HG03521 (cell line): Measurements from ENCODE around the gene SIL1.

Source experiments
- ATAC-seq: cut with Tn5 transposase; IDR thresholded peaks from one replicate; pipeline ENCODE4 v1.9.1; 2021; ENCODE audit warnings: mild to moderate bottlenecking, moderate library complexity; ENCODE audit not compliant: unreplicated experiment

The SIL1 gene

DNA sequence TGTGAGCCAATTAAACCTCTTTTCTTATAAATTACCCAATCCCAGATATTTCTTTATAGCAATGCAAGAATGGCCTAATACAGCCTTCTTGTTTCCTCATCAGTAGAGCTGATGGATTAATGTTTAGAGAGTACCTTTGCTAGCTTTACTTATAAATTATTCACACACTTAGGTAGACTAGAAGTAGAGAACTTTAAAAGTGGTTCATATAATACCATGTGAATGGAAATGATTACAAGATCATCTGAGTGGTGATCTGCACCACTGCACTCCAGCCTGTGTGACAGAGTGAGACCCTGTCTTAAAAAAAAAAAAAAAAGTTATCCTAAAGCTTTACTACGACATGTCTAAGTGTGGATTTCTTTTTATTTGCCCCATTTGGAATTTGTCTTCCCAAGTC is 299.9 kb downstream of the SIL1 start:
- no peak for ATAC-seq
